Stimulated activated CD4-positive, alpha-beta T cell treated with anti-CD3 and anti-CD28 coated beads, Interleukin-2, amount 100 ng/mL, for 48 hours (primary cell): Measurements from ENCODE around the gene IGF1R.
"Not testable (repeated sequence)": the region's sequence is repeated elsewhere in the genome, so short reads cannot be mapped to it uniquely, and the experiment has no call there.

Experiments
- DNase-seq, 2 donors: peaks; one replicate each; pipeline ENCODE4 v3.0.0-alpha.2; 2020

The IGF1R gene

GRCh38 chr15:98970799-98971198 is 322.5 kb downstream of the IGF1R start:
- no peak for DNase-seq

GRCh38 chr15:98976500-98976899 is 328.2 kb downstream of the IGF1R start:
- no peak for DNase-seq

GRCh38 chr15:98977441-98977840 is 329.1 kb downstream of the IGF1R start:
- DNase-seq: no peak

- no peak for DNase-seq
Measured at GRCh38 chr15:98978153-98978552, 329.8 kb downstream of the IGF1R start.

GRCh38 chr15:98980899-98981228 is 332.5 kb downstream of the IGF1R start:
- no peak for DNase-seq

GRCh38 chr15:98981851-98982722 is 333.7 kb downstream of the IGF1R start:
- no peak for DNase-seq

- DNase-seq: no peak
Measured at GRCh38 chr15:98983334-98983733, 335.0 kb downstream of the IGF1R start.

- DNase-seq: no peak
Measured at GRCh38 chr15:98986281-98986680, 337.9 kb downstream of the IGF1R start.

GRCh38 chr15:98994892-98995291 is 346.6 kb downstream of the IGF1R start:
- no peak for DNase-seq

GRCh38 chr15:98996169-98996568 is 347.8 kb downstream of the IGF1R start:
- no peak for DNase-seq

GRCh38 chr15:98996624-98997023 is 348.3 kb downstream of the IGF1R start:
- DNase-seq: no peak

- no peak for DNase-seq
Measured at GRCh38 chr15:98997312-98997711, 349.0 kb downstream of the IGF1R start.

GRCh38 chr15:98997755-98998154 is 349.4 kb downstream of the IGF1R start:
- no peak for DNase-seq

- no peak for DNase-seq
Measured at GRCh38 chr15:98998279-98998678, 349.9 kb downstream of the IGF1R start.

GRCh38 chr15:98999233-98999632 is 350.9 kb downstream of the IGF1R start:
- no peak for DNase-seq

GRCh38 chr15:99002226-99002625 is 353.9 kb downstream of the IGF1R start:
- DNase-seq: no peak

- DNase-seq: not testable (repeated sequence)
Measured at GRCh38 chr15:99003317-99003716, 355.0 kb downstream of the IGF1R start.

GRCh38 chr15:99004998-99005974 is 356.9 kb downstream of the IGF1R start:
- not testable (repeated sequence) for DNase-seq

- no peak for DNase-seq
Measured at GRCh38 chr15:99006146-99006545, 357.8 kb downstream of the IGF1R start.

GRCh38 chr15:99006904-99007495 is 358.7 kb downstream of the IGF1R start:
- no peak for DNase-seq

GRCh38 chr15:99009741-99010330 is 361.5 kb downstream of the IGF1R start:
- DNase-seq: no peak

GRCh38 chr15:99010768-99011167 is 362.4 kb downstream of the IGF1R start:
- DNase-seq: no peak
